ENCODE data around the gene ALKBH5.

Gene ALKBH5

DNA sequence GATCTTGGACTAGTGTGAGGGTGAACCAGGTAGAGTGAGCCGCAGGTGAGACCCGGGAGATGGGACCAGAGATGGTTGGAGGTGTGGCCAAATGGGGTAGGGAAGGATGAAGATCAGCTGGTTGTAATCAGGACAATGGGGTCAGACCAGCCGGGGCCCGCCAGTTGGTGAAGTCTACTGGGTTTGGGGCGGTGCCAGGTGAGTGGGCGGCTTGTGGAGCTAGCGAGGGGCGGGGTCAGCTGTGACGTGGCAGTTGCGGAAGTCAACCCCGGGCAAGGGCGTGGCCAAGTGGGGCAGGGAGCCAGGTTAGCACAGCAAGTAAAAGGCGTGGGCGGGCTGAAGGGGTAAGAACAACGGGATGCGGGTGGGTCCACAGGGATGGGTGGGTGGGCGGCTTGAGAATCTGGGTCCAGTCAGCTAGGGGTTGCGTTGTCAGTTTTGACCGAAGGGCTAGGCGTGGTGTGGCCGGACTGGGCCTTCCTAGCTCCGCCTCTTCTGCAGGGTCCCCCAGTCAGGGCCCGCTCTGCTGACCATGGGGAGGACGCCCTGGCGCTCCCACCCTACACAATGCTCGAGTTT lies 25.5 kb upstream of the ALKBH5 start:
- peak; percentile 78 for DNase-seq

DNA sequence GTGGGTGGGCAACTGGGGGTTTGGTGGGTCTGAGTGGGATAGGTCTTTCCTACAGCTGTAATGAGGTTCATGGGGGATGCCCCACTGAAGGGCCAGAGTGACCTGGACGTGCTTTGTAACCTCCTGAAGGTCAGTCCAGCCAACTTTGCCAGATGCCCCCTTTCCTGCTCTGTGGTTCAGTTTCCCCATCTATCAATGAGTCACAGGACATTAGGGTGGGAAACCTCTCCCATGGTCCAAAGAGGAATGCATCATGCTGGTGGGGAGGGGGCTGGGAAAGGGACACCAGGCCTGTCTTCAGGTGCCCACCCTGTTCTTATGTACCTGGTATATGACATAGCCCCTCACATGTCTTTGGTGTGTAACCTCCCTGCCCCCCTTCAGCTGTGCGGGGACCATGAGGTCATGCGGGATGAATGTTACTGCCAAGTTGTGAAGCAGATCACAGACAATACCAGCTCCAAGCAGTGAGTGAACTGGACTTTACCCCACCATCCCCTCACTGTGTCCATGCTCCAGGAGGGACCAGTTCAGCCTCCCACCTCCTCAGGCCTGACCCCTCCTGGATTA lies 24.0 kb upstream of the ALKBH5 start:
- peak; percentile 19 for DNase-seq

DNA sequence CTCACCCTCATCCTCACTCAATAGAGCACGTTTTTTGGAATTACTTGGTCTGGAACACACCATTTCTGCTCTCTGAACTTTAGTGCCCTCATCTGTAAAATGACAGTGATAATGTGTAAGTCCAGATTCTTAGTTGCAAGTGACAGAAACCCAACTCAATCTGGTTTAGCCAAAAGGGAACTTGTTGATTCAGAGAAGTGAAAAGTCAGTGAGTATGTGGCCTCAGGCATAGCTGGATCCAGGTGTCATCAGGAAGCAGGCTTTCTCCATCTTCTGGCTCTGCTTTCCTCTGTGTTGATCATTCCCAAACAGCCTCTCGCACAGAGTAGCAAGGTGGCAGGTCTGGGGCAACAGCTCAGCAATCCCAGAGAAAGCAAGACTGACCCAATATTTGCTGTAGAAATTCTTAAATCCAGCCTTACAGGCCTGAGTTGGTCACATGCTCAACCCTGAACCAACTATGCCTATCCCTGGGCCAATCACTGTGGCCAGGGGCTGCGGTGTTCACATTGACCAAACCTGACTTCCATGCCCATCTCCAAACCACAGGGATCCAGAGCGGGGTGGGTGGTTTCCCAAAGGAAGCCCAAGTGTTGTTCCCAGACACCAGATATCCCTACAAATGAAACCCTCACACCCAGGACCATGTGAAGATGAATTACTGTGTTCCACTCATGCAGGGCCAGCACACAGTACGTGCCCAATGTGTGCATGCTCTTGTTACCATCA lies 23.3 kb upstream of the ALKBH5 start:
- DNase-seq, result no peak

DNA sequence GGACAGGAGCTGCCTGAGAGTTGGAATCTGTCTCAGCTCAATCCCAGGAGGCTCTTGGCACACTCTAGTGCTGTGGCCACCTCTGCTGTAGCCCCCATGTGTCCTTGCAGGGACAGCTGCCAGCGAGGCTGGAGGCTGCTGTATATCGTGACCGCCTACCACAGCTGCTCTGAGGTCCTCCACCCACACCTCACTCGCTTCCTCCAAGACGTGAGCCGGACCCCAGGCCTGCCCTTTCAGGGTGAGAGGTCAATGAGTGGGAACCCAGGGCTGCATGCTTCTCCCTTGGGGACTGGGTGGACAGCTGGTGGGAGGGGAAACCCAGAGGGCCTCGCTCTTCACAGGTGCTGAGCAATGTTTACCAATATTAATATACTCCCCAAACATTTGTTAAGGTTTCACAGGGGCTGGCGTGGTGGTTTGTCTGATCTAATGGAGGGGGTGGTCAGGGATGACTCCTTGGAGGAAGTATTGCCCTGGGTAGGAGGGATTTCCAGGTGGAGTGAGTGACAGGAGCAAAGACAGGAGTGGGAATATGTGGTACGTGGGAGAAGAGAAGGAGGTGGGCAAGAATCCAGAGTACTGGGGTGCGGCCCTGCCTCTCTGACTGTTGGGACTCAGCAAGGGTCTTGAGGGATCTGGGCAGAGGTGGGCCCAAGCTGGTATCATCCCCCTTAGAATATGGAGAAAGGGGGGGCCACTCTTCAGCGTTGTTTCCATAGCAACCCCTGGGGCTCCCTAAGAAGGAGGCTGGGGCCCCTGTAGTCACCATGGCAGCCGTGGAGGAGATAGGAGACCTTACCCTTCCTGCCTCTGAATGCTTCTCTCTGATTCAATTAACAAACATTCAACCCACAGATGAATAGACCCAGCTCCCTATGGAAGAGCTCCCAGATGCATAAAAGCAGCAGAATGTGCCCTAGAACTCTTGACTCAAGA lies 22.2 kb upstream of the ALKBH5 start:
- no peak for DNase-seq

DNA sequence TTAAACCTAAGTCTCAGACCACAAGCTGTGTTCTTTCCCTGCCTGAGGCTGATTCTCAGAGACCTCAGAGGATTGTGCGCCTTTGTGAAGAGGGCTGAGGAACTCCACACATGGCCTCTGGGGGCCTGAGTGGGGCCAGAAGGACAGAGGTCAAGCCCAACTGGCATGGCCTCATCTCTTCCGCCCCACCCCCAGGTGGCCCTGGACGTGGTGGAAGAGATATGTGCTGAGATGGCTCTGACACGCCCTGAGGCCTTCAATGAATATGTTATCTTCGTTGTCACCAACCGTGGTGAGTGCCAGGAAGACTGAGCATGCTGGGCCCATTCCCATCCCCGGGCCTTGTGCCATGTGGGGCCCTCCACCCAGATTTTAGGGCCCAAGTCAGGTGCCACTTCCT lies 20.1 kb upstream of the ALKBH5 start:
- no peak for DNase-seq

DNA sequence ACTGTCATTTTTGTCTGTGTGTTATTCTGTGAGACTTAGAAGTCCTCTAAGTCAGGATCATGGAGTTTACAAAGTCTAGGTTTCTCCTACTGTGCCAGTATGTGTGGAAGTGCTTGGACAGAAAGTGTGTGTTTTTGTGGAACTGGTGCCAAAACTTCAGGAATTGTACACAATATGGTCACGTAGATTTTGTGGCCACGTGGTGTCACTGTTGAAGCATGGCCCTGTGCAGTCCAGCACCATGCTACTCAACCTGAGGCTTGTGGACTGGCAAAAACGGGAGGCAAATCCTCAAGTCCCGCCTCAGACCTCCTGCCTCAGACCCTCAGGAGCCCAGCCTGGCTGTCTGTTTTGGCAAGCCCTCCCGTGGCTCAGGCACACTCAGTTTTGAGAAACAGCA lies 16.7 kb upstream of the ALKBH5 start:
- DNase-seq, result no peak

DNA sequence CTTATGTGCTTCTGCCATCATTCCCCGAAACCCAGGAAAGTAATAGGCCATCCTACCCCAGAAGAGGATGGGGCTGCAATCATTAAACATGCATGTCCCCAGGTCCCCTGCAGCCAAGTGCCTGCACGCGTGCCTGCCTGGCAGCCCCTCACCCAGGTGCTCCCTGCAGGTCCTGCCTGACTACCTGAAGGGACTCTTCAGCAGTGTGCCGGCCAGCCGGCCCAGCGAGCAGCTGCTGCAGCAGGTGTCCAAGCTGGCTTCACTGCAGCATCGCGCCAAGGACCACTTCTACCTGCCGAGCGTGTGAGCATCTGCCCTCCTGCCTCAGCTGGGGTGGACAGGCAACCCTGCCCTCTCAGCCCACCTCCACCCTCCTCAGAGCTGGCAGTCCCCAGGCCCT lies 16.2 kb upstream of the ALKBH5 start:
- DNase-seq, result no peak

DNA sequence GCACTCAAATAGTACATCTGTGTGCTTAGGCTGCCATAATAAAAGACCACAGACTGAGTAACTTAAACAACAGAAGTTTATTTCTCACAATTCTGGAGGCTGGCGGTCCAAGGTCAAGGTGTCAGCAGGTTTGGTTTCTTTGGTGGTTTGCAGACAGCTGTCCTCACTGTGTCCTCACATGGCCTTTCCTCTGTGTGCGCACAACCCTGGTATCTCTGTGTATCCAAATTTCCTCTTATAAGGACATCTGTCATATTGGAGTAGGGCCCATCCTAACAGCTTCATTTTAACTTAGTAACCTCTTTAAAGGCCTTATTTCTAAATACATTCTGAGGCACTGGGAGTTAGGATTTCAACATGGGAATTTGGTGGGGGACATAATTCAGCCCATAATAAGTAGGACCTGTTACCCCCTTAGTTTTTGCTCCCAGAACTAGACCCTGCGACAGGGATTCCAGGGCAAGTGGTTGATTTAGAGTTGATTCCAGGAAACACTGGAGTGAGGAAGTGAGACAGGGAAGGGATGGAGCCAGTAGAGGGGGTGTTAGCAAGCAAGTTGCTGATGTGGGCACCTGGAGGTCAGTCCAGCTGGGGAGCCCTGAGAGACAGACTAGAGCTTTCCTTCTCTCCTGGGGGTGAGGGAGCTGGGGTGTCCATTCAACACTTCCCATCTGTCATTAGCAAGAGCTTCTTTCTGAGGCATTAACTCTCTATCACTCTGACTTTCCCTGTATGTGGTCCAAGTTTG lies 10.9 kb upstream of the ALKBH5 start:
- no peak for DNase-seq

DNA sequence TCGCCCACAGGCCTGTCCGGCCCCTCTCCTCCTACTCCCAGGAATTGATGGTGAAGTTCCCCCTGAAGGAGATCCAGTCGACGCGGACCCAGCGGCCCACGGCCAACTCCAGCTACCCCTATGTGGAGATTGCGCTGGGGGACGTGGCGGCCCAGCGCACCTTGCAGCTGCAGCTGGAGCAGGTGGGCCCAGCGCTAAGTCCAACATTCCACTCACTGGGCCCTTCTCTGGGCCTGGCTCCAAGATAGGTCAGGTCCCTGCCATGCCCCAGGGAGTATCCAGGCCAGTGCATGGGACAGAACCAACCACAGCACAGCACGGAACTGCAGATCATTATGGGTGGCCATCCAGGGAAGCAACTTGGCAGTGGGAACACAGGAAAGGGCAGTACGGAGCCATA lies 9.9 kb upstream of the ALKBH5 start:
- DNase-seq, result no peak

DNA sequence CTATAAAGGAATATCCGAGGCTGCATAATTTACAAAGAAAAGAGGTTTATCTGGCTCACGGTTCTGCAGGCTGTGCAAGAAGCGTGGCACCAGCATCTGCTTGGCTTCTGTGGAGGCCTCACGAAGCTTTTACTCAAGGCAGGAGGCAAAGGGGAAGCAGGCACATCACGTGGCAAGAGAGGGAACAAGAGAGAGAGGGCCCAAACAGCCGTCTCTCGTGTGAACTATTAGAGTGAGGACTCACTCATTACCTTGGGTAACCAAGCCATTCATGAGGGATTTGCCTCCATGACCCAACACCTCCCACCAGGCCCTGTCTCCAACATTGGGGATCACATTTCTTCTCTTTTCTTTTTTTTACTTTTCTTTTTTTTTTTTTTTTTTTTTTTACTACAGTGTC lies 7.5 kb upstream of the ALKBH5 start:
- DNase-seq, result no peak

DNA sequence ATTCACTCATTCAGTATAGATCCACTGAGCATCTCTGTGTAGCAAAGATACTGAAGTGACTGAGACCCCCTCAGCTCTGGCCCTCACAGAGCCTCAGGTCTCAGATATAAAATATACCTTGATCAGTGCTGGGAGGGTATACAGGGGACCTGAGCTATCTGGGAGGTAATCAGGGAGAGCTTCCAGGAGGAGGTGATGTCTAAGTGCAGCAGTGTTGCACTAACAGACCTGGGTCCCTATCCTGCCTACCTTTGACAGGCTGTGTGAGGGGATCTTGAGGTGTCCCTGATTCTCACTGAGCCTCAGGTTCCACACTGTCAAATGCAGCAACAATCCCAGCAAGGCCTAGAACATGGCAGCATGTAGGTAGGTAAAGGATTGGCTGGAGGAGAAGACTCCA lies 6.5 kb upstream of the ALKBH5 start:
- no peak for DNase-seq

DNA sequence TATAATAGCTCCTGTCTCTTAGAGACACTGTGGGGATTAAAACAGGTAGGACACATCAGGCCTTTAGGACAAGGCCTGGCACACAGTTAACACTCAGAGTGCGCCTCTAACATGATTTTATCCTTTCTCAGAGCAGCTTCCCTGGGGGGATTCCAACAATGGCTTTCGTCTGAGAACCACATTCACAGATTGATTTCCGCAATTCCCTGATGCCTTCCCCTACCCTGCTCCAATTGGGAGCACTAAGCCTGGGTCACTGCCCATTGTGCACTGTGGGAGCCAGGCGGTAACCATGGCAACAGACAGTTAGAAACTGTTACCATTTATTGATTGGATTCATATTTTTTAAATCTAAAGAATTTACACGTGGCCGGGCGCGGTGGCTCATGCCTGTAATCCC lies 5.9 kb upstream of the ALKBH5 start:
- DNase-seq, result no peak

DNA sequence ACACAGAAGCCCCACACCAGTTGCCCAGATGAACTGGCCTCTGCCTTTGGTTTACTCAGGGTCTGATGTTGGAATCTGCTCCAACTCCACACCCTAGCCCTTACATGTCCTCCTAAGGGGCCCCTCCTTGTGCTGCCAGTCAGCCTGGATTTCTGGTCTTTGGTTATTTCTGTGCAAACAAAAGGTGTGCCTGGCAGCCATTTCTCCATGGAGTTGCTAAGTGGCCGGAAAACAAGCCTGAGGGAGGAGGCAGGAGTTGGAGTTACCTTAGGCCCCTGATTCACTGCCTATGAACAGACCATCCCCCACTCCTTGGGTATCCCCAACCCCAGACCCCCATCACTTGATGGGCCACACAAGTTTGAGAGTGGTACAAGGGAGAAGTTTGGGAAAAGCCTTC lies 4.4 kb upstream of the ALKBH5 start:
- DNase-seq, result no peak

DNA sequence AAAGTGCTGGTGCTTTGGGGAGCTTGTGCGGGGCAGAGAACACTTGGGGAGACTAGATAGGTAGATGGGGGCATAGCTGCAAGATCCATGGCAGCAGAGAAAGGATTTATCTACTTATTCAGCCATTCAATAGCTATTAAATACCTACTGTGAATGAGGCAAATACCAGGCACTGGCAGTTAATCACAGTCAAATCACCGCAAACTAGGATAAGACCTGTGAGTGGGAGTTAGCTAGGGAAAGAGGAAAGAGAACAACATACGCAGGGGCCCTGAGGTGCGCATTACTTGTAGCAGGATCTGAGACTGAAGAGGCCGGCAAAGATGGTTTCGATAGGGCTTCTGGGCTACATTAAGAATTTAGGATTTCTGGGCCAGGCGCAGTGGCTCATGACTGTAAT lies 3.8 kb upstream of the ALKBH5 start:
- DNase-seq, result no peak

DNA sequence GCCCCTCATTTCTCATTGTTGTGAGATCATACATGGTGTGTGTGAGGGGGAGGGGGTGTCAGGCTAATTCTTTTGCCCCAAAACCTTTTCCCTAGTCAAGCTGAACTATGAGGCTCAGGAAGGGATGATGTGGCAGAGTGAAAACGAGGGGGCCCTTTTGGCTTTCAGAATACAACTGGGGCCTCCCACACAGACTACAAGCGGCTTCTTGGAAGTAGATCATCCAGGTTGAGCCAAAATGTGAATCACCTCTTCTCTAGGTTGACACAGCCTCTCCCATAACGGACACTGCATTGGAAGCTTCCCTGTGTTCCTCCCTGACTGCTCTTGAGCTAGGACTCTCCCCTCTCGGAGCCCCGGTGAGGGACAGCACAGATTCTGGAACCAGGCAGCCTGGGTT lies 2.3 kb upstream of the ALKBH5 start:
- DNase-seq, result peak; percentile 46

DNA sequence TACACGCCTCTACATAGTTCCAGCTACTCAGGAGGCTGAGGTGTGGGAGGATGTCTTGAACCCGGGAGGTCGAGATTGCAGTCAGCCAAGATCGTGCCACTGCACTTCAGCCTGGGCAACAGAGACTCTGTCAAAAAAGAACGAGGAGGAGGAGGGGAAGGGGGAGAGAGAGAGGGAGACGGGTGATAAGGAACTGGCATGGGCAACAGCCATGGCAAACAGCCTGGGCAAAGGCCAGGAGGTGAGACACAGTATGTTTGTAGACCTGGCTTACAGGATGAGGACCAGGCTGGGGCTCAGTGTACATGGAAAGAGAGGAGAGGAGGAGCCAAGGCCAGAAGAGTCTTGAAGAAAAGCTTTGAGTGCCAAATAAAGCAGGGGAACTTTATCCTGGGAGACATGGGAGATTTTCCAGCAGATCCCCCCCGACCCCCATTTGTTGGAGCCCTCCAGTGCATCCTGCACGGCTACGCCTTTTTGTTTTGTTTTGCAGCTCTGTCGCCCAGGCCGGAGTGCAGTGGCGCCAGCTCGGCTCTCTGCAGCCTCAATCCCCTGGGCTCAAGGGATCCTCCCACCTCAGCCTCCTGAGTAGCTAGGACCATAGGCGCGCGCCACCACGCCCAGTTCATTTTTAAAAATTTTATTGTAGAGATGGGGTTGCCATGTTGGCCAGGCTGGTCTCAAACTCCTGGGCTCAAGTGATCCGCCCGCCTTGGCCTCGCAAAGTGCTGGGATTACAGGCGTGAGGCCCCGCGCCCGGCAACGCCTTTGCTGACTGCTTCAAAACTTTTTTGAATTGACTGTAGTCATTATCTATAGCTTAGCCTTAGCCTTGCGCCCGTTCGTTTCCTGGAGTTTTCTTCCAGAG lies 1.3 kb upstream of the ALKBH5 start:
- DNase-seq, result no peak

DNA sequence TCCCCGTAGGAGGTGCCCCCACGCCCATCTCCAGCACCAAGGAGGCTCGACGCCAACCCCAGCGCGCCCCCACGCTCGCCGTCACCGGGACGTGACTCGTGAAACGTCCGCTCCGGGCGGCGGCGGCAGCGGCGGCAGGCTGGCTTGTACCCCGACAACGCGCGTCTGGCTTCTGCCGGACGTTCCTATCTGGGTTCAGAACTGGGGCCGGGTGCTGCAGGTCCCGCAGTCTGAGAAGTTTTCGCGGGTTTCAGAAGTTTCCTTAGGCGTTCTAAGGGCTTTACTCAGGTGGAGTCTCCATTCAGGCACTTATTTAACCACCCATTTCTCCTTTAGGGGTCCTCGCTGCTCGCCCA lies 672 bp upstream of the ALKBH5 start:
- DNase-seq, result peak; percentile 89

DNA sequence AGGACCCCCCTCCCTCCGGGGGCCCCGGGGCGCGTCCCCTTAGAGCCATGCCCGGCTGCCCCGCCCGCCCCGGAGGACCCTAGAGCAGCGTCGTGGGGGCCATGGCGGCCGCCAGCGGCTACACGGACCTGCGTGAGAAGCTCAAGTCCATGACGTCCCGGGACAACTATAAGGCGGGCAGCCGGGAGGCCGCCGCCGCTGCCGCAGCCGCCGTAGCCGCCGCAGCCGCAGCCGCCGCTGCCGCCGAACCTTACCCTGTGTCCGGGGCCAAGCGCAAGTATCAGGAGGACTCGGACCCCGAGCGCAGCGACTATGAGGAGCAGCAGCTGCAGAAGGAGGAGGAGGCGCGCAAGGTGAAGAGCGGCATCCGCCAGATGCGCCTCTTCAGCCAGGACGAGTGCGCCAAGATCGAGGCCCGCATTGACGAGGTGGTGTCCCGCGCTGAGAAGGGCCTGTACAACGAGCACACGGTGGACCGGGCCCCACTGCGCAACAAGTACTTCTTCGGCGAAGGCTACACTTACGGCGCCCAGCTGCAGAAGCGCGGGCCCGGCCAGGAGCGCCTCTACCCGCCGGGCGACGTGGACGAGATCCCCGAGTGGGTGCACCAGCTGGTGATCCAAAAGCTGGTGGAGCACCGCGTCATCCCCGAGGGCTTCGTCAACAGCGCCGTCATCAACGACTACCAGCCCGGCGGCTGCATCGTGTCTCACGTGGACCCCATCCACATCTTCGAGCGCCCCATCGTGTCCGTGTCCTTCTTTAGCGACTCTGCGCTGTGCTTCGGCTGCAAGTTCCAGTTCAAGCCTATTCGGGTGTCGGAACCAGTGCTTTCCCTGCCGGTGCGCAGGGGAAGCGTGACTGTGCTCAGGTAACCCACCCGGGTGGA lies 759 bp downstream of the ALKBH5 start:
- no peak for DNase-seq

DNA sequence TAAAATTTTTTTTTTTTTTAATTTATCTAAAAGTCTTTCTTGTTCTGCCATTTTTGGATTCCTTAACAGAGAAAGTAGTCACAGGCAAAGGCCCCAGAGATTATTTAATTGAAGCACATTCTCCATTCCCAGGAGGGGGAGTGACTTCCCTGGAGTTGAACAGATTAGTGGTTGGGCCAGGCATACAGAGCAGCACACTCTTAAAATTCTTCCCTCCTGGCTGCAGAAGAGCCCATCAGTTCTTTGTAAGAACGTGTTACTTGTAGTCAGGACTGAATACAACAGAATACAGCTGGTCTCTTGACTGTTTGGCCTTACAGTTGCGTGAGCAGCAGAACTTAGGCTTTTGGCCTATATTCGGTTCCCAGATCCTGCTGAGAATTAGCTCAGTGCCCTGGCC lies 1.8 kb downstream of the ALKBH5 start:
- DNase-seq, result peak; percentile 34

DNA sequence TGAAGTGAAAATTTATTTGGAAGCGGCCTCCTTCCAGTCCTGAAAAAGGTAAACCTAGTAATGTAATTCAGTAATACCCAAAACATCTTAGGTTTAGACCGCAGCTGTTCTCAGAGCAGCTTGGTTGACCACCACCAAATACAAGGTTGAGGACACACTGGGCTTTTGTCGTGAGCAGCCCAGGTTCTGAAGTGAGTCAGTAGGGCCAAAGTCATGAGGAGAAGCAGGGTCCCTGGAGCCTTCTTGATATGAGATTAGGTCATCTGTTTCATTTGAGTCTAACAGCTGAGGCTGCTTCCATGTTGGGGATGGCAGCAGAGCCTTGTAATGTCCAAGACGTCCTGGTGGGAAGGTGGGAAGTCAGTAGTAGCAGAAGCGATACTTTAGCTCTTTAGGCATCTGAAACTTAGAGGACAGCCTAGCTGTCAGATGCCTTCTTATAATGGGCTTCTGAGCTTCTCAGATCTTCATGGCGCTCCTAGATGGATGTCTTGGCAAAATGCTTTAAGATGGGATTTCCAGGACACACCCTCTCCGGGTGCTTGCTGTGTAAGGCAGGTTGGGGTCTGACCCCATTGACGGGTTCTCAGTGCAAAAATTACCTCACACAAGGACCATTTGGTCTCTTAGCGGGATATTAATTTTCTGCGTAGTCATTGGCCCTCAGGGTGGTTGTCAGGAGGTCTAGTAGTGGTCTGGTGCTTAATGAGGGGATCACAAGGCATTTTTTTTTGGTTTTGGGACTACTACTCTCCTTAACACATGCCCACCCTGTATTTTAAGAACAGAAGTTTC lies 2.4 kb downstream of the ALKBH5 start:
- no peak for DNase-seq

All from fibroblast of upper back skin (primary cell).